ENCODE results near the gene RAB35. TPM values are rescaled to one million over a fixed set of nuclear protein-coding genes. Genes with fewer than 3 reads are reported as not detected.

Gene RAB35
- total and polyA plus RNA-seq, 9 of the 15 experiments (the other 6 are each of a cell fraction or from before 2014, with no cell fraction given): 0.65 to 76.3 (median 38.9) TPM

DNA sequence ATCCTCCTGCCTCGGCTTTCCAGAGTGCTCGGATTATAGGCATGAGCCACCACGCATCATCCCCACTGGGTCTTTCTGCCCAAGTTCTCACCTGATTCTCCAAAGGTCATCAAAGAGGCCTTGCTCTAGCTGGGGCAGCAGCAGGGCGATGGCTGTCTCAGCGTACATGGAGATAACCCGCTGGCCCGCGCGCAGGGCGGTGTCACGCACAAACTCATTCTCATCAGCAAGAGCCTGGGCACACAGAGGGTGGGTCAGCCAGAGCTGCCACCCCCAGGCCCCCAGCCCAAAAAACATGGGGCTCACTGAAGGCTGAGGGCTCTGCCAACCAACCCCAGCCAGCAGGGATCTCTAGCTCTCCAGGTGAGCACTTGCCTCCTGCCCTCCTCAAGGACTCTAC lies 27.7 kb upstream of the RAB35 start:
- H3K9ac ChIP-seq (ENCODE audit: insufficient read depth in 1 of 2, low read depth in 2 of 2, low read length in 2 of 2): no peak overlapping the region
- intact Hi-C loops (cut with micrococcal nuclease): no loop called here
- H2AFZ ChIP-seq (ENCODE audit: low read depth, low read length): no peak overlapping the region
- no peak overlapping the region for H3K27ac ChIP-seq (ENCODE audit: extremely low read depth, low read depth, low read length)
- H3K79me2 ChIP-seq (ENCODE audit: control insufficient read depth, insufficient read depth, low read length): no peaks in the 10 kb centered on the region
- no peaks in the 10 kb centered on the region for H4K20me1 ChIP-seq (replicated peaks; ENCODE audit: control insufficient read depth, insufficient read depth, low read length)
- in situ Hi-C loops (cut with MboI): loop anchor here (5.0 kb wide), 1 partner anchor 43 kb away; no protein-coding TSS in a partner anchor
- TF ChIP-seq PHB (CRISPR knock-in tag; IDR thresholded peaks at IDR 0.05): no peak
- TF ChIP-seq YBX1 (IDR thresholded peaks at IDR 0.05): no peak
- peak; percentile 55 for TF ChIP-seq POLR2G (IDR thresholded peaks at IDR 0.05; ENCODE audit: low read depth, low read length)
- peak; percentile 35 for TF ChIP-seq RBM22 (IDR thresholded peaks at IDR 0.05; ENCODE audit: low read depth, low read length, poor library complexity, severe bottlenecking)
- no peaks in the 10 kb centered on the region for H3K9me1 ChIP-seq (ENCODE audit: control insufficient read depth, insufficient read depth, low read length)
- no peaks in the 10 kb centered on the region for H3K9me3 ChIP-seq (replicated peaks; ENCODE audit: control insufficient read depth, insufficient read depth, low read depth, low read length)
- H3K4me3 ChIP-seq: no peak overlapping the region
- no peak for FAIRE-seq
- ChIA-PET POLR2A (interaction anchor here (0.8 kb wide), 1 partner anchor 253 kb away, joined by 3 read pairs; no protein-coding TSS in a partner anchor), CTCF (ENCODE audit: low intra/inter-chr PET ratio) (no interaction called here)
- ATAC-seq: no peak
- H3K27me3 ChIP-seq (ENCODE audit: control insufficient read depth in 2 of 2, insufficient read depth in 2 of 2, low read length in 2 of 2): no peaks in the 10 kb centered on the region
- no peaks in the 10 kb centered on the region for H3K4me1 ChIP-seq (replicated peaks in 1 of 2; ENCODE audit: control insufficient read depth in 2 of 2, insufficient read depth in 2 of 2, low read length in 2 of 2)
- H3K36me3 ChIP-seq (ENCODE audit: control insufficient read depth, insufficient read depth, low read length): peaks cover 97% of the 10 kb centered on the region
- WGBS (ENCODE audit: insufficient coverage, low coverage, missing lambda C conversion rate): 94% methylated on average over 11 of the region's 11 CpGs
- BruUV-seq (replicated peaks): no TSS peak
- no peak for DNase-seq (ENCODE audit: extremely low read depth in 1 of 4, low spot score in 3 of 4)
- no peak overlapping the region for H3K4me2 ChIP-seq (ENCODE audit: insufficient read depth, low read length)

DNA sequence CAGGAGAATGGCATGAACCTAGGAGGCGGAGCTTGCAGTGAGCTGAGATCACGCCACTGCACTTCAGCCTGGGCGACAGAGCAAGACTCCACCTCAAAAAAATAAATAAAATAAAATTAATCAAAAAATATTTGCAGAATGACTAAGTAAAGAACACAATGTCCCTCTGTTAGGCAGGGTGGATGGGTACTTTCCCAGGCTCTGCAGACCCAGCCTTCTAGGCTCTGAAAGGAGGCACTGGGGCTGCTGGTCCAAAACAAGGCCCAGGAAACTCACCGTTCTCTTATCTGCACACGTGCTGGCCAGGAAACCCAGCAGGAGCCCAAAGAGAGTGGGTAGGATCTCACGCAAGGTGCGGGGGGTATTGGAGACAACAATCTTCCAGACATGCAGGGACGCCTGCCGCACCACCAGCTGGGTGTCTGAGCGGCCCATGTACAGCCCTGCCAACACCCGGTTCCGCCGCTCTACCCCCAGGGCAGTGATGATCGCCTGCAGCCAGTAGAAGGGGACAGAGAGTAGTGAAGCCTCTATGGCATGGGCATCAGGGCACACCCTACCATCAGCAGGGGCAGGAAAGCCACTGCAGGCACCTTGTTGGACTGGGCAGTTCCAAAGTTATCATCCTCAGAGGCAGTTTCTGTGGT lies 25.8 kb upstream of the RAB35 start:
- H3K9ac ChIP-seq (ENCODE audit: insufficient read depth in 1 of 2, low read depth in 2 of 2, low read length in 2 of 2): no peak overlapping the region

More for the DNA sequence above, 25.8 kb upstream of the RAB35 start:
- POLR2A ChIA-PET: interaction anchor here (1.0 kb wide), 1 partner anchor 10 kb away, joined by 3 read pairs; no protein-coding TSS in a partner anchor
- H3K4me3 ChIP-seq: no peak overlapping the region
- ATAC-seq (no peak), DNase-seq (ENCODE audit: extremely low read depth in 1 of 4, low spot score in 3 of 4) (no peak), FAIRE-seq (no peak)
- 94% methylated on average over 13 of the region's 14 CpGs for WGBS (ENCODE audit: insufficient coverage, low coverage, missing lambda C conversion rate)
- no peaks in the 10 kb centered on the region for H3K4me1 ChIP-seq (replicated peaks in 1 of 2; ENCODE audit: control insufficient read depth in 2 of 2, insufficient read depth in 2 of 2, low read length in 2 of 2)
- no peak overlapping the region for H3K27ac ChIP-seq (ENCODE audit: extremely low read depth, low read depth, low read length)
- no peak overlapping the region for H3K4me2 ChIP-seq (ENCODE audit: insufficient read depth, low read length)
- no peak for TF ChIP-seq DDX20 (tag; IDR thresholded peaks at IDR 0.05; ENCODE audit: low read depth)
- no peak for TF ChIP-seq CSDE1 (IDR thresholded peaks at IDR 0.05)
- no peak for TF ChIP-seq CCNT2 (IDR thresholded peaks at IDR 0.05; ENCODE audit: borderline replicate concordance, extremely low read depth, insufficient read length, low read depth, low read length)
- no peak for TF ChIP-seq KHSRP (IDR thresholded peaks at IDR 0.05)
- no peaks in the 10 kb centered on the region for H3K9me3 ChIP-seq (replicated peaks; ENCODE audit: control insufficient read depth, insufficient read depth, low read depth, low read length)
- no peak overlapping the region for H2AFZ ChIP-seq (ENCODE audit: low read depth, low read length)
- H3K36me3 ChIP-seq (ENCODE audit: control insufficient read depth, insufficient read depth, low read length): peaks cover 95% of the 10 kb centered on the region
- no peaks in the 10 kb centered on the region for H3K79me2 ChIP-seq (ENCODE audit: control insufficient read depth, insufficient read depth, low read length)
- H3K9me1 ChIP-seq (ENCODE audit: control insufficient read depth, insufficient read depth, low read length): no peaks in the 10 kb centered on the region
- intact Hi-C loops (cut with micrococcal nuclease): no loop called here
- BruUV-seq (replicated peaks): no TSS peak
- in situ Hi-C loops (cut with MboI): loop anchor here (5.0 kb wide), 1 partner anchor 45 kb away; no protein-coding TSS in a partner anchor
- CTCF ChIA-PET (ENCODE audit: low intra/inter-chr PET ratio): no interaction called here
- no peaks in the 10 kb centered on the region for H3K27me3 ChIP-seq (ENCODE audit: control insufficient read depth in 2 of 2, insufficient read depth in 2 of 2, low read length in 2 of 2)
- no peaks in the 10 kb centered on the region for H4K20me1 ChIP-seq (replicated peaks; ENCODE audit: control insufficient read depth, insufficient read depth, low read length)
